NCI-H345 (cell line): Measurements from ENCODE around the gene PIK3C3.
"Not testable (repeated sequence)": the region's sequence is repeated elsewhere in the genome, so short reads cannot be mapped to it uniquely, and the experiment has no call there.

Experiments
- DNase-seq: peaks from one replicate; lab custom pipeline; 2025; lab: John Stamatoyannopoulos, UW

Gene PIK3C3

GRCh38 chr18:42024131-42024530 is 69.1 kb downstream of the PIK3C3 start:
- no peak for DNase-seq

DNA sequence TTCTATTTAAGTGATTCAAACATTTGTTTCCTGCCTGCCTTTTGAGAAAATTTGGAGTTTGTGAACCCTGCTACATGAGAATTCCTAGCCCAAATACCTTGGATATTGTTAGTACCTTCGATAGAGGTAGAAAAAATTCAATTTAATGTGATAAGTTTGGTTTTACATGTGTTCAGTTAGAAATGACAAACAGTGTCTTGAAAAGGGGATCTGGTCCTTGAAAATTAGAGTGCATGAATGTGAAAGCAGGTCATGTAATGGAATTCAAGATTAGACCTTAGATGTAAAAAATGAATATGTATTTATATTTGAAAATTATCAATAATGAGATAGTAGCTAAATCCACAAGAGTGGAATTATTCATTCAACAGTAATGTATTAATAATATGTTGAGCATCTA is 70.5 kb downstream of the PIK3C3 start:
- no peak for DNase-seq

- DNase-seq = no peak
Measured at GRCh38 chr18:42025974-42026625, 71.1 kb downstream of the PIK3C3 start.

- DNase-seq = no peak
Measured at GRCh38 chr18:42028247-42028832, 73.3 kb downstream of the PIK3C3 start.

DNA sequence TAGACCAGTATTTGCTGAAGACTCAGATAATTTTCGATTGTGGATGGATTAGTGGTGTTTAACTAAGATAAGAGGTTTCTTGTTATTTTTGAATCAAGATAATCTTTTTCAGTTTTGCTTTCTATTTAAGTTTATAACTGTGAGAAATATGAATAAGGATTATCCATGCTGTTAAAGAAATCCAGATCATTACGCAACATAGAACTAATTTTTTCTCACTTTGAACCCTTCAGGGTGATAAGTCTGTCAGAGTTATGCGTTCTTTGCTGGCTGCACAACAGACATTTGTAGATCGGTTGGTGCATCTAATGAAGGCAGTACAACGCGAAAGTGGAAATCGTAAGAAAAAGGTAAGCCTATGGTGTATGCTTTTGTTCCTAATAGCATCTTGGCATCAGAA is 74.1 kb downstream of the PIK3C3 start:
- no peak for DNase-seq

DNA sequence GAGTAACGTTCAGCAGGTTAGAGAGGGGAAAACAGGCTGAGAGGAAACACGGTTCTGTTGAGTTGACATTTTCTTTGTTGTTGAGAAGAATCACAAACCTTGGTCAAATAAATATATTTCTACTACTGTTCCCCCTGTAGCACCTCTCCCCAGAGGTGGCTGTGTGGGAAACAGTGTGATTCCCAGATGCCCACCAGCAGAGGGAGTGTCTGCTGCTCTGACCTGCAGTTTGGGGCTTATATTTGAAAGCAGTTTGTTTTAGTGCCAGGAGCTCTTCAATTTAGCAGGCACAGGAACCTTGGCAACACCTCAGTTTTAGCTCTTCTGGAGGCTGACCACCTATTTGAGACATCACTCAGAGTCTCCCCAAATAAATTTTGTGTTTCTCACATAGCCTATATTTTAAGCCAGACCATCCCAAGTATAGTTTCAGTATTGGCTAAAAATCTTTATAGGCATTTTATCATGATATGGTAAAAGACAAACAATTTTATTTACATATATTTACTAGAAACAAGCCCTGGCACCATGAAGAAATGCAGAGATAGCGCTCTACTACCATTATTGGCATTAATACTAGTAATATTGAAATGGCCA is 75.7 kb downstream of the PIK3C3 start:
- no peak for DNase-seq

DNA sequence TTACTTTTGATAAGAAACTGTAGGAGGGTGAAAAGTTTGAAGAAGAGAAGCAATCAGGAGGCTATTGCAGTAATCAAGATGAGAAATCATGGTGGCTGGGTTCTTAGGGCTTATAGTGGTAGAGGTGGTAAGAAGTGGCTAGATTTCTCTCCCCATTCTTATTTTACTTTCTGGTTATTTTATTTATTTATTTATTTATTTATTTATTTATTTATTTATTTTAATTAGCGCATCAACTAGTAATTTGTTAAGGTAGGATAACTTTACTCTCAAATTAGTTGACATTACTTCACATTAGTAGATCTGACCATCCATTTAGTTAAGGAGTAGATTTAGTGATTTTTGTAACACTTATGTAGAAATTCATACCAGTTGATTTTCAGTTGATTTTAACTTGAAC is 77.4 kb downstream of the PIK3C3 start:
- DNase-seq = no peak

DNA sequence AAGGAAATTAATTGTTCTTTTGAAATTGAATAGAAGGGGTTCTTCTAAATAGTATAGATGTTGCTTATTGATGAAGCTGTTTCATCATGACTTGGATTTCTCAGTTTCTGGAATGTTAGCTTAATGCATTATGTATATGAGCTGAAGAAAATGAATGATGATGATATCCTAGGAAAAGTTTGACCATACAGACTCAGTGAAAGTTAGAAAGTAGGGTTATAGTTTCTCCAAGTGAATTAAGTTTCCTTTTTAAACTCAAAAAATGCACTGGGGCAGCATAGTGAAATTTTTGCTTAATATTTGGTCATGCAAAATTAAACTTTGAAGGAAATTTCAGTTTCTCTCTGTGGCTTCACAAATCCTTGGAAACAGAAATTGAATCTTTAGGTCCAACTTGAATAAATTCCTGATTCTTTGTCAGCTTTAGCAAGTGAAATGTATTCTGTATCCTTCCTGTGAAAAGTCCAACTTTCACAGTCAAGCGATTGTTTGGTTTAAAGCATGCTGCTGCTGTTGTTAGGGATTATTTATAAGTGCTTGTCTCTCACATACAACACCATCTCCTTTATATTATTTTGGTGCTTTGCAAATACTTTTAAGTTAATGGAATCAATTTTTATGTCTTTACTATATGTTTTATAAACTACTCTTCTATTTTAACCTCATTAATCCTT is 78.2 kb downstream of the PIK3C3 start:
- DNase-seq = no peak

DNA sequence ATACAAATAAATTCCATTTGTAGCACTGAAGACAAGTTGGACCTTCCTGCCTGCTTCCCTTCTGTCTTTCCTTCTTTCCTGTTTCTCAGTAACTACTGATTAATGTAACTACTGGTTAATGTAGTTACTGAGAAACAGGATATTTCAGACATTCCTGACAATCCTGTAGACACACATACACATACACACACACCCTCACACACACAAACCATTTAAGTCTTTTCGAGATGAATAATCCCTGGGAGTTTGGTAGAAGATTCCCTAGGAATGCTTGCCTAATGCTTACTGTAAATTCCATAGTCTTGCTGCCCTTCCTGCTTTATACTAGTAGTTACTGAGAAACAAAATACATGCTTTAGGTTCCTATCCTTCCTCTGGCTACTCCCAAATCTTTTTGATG is 83.9 kb downstream of the PIK3C3 start:
- DNase-seq = no peak

GRCh38 chr18:42039396-42039795 is 84.4 kb downstream of the PIK3C3 start:
- DNase-seq = no peak

DNA sequence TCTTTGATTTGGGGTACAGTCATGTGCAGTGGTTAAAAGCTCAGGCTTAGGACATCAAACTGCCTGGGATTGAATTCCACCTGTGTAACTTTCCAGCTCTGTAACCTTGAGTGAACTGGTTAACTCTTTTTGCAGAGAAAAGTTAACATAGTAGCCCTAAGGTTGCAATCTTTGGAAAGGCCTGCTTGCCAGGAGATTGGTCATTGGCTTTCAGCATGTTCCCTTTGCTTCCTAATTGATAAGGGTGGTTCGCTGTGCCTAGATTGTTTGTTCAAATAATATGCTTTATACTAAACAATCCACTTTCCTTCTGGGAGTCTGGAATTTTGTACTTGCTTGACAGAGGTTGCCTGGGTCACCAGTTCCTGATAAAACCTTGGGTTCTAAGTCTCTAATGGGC is 86.8 kb downstream of the PIK3C3 start:
- no peak for DNase-seq

DNA sequence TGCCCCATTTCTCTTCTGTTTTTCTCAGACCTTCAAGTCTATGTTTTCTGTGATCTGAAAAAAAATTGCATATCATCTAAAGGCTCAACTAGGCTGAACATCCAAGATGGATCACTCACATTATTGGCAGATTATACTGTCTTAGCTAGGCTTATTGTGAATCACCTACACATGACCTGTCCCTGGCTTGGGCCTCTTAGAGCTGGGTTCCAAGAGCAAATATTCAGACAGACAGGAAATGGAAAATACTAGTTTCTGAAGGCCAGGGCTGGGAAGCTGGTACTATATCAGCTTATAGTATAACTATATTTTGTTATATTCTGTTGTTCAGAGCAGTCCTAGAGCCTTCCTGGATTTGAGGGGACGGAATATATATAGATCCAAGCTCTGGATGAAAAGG is 90.3 kb downstream of the PIK3C3 start:
- DNase-seq = no peak

GRCh38 chr18:42047721-42048120 is 92.7 kb downstream of the PIK3C3 start:
- DNase-seq = no peak

DNA sequence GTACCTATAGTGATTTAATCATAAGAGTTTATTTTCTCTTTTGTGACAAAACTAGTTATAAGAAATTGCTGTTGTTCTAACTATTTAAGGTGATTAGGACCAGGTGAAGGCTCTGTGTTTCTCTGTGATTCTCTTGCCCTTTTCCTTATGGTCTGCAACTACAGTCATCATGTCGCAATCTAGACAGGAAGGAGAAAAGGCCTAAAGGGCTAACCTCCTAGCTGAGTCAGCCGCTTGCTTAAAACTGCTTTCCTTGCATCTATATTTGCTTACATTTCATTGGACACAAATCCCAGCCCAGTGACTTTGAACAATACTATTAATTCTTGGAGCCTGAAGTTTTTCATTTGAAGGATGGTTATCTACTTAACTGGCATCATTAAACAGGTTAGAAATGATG is 93.1 kb downstream of the PIK3C3 start:
- no peak for DNase-seq

GRCh38 chr18:42049536-42049935 is 94.5 kb downstream of the PIK3C3 start:
- DNase-seq = not testable (repeated sequence)

- no peak for DNase-seq
Measured at GRCh38 chr18:42051411-42051810, 96.4 kb downstream of the PIK3C3 start.

DNA sequence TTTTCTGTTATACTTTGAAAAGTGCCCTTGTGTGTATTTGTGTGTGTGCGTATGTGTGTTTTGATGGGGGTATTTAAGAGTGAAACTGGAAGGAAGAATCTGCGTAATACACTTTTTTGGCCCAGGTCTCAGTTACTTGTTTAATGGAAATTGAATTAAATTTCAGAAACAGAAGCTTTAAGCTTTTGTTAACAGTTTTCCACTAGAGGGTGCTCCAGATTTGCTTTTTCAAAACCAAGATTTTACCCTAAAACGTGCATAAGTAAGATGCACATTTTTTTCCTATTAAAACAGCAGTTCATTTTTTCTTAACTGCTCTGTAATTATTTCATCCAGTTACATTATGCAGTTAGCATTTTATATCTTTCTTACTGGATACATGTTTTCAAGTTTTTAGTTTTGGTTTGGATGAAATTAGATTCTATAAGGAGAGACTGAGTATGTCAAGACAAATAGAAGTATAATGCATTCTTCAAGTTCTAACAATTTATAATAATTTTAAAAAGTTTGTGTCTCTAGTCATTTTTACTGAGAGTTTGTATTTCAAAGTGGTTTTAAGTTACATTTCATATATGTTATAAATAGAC is 97.2 kb downstream of the PIK3C3 start:
- DNase-seq = no peak

DNA sequence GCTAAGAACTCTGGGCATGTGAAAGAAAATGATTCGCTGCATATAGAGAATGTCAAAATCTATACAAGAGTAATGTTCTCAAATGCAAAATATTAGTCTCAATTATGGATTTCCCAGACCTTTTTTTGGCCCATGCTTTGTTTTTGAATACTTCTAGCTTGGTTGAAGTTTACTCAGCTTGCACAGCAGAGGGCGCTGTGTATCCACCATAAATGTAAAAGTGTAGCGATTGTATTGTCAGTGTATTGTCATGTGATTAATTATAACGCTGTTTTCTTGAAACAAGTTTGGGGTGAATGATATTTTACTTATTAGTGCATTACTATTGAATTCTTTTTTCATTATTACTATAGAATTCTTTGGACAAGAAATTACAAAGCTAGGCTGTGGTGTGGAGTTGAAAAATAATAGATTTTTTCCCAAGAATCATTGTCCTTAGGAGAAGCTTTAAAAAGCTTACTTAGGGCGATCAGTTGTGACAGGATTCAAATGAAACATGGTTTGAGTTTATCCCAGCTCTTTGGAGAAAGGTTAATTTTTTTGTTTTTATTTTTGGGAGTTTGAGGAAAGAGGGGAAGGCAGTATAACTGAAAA is 98.3 kb downstream of the PIK3C3 start:
- peak; percentile 38 for DNase-seq

- DNase-seq = no peak
Measured at GRCh38 chr18:42064109-42064508, 109.1 kb downstream of the PIK3C3 start.

DNA sequence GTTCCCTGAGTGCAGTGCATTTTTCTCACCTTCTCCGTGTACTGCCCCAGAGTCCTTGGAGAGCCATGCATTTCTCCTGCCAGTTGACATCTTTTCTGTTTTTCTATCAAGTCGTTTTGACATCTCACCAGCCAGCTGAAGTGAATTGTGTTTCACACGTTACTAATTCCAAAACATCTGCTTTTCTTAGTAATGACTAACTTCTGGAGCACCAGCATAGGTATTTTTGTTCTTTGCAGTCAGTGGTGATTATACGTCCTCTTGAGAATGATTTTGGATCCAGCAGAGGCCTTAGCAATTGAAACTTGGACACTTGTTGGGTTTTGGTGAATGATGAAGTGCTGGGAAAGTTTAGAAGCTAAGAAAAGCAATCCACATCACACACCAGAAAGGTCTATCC is 112.5 kb downstream of the PIK3C3 start:
- no peak for DNase-seq

DNA sequence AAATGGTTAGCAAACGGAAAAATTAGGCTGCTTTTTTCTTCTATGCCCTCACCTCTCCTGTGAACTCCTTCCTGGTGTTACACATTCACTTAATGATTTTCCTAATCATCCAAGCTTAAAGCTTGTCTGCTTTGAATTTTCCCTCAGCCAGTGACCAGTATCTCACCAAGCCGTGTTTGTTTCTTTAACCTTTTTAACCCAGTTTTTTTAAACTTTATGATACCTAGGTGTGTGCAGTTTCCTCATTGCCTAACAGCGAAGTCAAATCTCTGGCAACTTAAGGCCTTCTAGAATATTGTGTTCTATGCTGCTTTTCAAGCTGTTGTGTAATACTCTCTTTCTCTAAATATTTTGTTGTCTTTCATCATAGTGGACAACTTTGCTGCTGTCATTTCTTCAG is 113.0 kb downstream of the PIK3C3 start:
- no peak for DNase-seq

DNA sequence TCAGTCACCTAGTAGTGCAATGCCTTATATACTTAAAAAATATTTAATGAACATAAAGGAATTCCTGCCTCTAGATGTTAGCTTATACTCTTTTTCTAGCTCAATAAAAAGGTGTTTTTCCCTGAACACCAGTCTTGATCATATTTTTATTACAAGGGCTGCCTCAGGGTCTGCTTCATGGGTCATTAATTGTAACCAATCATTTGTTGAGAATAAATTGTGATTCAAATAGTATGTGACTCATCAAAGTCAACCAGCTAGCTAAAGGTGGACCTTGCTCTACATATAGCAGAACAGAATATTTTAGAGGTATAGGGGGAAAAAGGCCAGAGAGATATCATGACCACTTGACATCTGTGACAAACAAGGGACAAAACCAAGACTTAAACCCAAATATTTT is 114.0 kb downstream of the PIK3C3 start:
- no peak for DNase-seq

DNA sequence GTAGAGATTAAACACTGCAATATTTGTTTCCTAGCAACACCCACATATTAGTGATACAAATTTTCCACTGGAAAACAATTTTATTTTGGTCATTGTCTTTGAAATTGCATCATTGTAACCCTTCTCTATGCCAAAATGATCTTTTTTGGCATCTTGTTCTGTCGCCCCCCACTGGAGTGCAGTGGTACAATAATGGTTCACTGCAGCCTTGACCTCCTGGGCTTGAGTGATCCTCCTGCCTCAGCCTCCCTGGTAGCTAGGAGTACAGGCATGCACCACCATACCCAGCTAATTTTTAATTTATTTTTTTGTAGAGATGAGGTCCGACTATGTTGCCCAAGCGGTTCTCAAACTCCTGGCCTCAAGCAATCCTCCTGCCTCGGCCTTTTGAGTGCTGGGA is 117.4 kb downstream of the PIK3C3 start:
- no peak for DNase-seq
